HG03442 (cell line): ENCODE data around the gene CCDC88B.
"Not testable (repeated sequence)": the region's sequence is repeated elsewhere in the genome, so short reads cannot be mapped to it uniquely, and the experiment has no call there.

Experiments
- ATAC-seq: cut with Tn5 transposase; IDR thresholded peaks from one replicate; pipeline ENCODE4 v1.9.1; 2021; ENCODE audit warnings: mild to moderate bottlenecking, moderate library complexity; ENCODE audit not compliant: unreplicated experiment

CCDC88B gene

DNA sequence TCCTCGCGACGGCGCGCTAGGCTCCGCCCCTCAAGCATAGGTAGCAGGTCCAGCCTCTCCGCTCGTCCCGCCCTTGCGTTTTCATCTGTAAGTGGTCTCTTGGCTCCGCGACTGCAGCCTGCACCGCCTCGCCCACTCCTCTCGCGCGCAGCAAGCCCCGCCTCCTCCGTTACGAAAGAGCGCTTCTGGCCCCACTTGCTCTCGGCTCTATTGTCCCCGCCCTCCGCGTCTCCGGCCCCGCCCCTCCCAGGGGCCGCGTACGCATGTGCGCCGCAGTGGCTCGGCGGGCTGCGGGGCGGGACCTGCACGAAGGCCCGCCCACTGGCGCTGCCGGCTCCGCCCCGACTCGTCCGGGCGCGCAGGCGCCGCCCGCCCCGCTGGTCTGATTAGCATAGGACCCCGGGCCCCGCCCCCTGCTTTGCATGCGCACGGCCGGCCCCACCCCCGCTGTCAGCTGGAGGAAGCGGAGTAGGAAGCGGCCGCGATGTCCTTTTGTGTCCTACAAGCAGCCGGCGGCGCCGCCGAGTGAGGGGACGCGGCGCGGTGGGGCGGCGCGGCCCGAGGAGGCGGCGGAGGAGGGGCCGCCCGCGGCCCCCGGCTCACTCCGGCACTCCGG, 34.8 kb upstream of the CCDC88B start, which contains the start of gene ESRRA:
ESRRA (plus strand) TSS at position 450 of the 616 bp plus-strand sequence. CDS start 1,656 bp downstream, outside the sequence.
- peak; percentile 62 for ATAC-seq

DNA sequence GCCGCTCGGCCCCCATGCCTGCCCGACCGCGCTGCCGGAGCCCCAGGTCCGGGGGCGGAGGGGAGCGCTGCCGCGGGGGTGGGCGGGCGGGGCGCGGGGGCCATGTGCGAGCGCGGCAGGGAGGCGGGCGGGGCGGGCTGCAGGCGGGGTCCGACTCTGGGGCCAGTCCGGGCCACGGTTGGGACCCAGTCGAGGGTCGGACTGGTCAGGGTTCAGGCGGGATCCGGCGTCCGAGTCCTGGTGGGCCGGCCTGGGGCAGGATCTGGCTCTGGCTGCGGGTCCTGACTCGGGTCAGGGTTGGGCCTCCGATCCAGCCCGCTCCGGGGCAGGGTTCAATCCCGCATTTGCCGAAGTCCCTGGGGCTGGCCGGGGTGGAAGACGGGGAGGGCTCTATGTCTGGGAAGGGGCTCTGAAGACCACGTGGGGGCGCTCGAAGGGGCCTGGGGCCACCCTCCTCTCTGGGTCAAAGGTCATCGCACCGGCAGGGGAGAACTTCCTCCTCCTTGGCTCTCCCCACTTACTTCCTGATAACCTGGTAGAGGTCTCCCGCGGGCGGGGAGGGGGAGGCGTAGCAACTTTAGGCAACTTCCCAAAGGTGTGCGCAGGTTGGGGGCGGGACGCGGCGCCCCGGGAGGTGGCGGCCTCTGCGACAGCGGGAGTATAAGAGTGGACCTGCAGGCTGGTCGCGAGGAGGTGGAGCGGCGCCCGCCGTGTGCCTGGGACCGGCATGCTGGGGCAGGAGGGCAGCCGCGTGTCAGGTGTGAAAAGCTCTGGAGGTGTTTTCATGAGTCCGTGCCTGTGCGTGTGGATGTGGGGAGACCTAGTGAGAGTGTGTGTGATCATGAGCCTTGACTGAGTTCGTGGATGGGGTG, 34.1 kb upstream of the CCDC88B start:
- ATAC-seq, result peak; percentile 23

DNA sequence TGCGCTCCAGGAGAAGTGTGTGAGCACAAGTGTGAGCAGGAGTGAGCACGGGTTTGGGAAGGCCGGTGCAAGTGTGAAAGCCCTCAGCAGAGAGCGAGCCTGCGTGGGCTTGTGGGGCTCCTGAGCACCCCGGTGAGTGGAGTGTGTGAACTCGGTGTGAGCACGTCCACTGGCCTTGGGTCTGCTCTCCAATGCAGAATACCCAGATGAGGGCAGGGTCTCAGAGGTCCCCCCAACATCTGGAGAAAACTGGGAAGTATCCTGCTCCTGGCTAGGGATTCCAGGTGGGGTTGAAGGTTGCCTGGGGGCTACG, 33.5 kb upstream of the CCDC88B start:
- ATAC-seq, result no peak

DNA sequence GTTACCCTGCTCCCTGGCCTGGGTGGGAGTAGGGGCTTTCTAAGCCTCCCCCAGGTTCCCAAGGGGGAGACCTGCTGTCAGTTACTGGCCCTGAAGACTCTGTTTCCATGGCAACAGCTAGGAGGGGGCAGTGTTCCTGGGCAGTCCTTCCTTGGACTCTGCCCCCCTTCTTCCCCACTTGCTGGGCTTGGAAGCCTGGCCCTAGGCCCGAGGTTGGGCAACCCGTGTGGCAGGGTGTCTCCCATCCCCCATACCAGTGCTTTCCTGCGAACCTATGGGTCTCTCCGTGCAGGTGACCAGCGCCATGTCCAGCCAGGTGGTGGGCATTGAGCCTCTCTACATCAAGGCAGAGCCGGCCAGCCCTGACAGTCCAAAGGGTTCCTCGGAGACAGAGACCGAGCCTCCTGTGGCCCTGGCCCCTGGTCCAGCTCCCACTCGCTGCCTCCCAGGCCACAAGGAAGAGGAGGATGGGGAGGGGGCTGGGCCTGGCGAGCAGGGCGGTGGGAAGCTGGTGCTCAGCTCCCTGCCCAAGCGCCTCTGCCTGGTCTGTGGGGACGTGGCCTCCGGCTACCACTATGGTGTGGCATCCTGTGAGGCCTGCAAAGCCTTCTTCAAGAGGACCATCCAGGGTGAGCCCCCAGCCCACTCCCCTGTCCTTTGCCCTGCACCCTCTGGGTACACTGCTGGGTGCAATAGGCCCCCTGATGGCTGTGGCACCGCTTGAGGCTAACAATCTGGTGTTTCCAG, 33.0 kb upstream of the CCDC88B start:
- no peak for ATAC-seq

DNA sequence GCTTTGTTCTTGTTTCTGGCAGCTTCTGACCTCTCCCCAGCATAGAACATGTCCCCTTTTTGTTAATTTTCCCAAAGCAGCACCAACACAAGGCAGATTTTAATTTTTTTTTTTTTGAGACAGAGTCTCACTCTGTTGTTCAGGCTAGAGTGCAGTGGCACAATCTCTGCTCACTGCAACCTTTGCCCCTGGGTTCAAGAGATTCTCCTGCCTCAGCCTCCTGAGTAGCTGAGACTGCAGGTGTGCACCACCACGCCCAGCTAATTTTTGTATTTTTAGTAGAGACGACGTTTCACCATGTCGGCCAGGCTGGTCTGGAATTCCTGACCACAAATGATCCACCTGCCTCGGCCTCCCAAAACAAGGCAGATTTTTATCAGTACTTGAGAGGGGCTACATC, 32.2 kb upstream of the CCDC88B start:
- not testable (repeated sequence) for ATAC-seq

DNA sequence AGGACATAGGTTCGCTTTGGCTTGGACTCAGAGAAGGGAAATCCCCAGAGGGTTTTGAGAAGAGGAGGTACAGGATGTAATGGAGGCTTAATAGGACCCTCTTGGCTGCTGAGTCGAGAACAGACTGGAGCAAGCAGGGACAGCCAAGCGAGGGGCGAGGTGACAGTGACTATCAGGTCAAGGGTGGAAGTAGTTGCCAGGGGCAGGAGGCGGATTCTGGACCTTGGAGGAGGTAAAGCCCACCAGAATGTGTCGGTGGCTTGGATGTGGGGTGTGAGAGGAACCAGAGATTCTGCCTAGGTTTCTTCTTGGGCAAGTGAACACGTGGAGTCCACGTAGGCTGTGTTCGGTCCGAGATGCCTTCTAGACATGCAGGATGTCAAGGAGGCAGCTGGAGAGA, 27.1 kb upstream of the CCDC88B start:
- no peak for ATAC-seq

DNA sequence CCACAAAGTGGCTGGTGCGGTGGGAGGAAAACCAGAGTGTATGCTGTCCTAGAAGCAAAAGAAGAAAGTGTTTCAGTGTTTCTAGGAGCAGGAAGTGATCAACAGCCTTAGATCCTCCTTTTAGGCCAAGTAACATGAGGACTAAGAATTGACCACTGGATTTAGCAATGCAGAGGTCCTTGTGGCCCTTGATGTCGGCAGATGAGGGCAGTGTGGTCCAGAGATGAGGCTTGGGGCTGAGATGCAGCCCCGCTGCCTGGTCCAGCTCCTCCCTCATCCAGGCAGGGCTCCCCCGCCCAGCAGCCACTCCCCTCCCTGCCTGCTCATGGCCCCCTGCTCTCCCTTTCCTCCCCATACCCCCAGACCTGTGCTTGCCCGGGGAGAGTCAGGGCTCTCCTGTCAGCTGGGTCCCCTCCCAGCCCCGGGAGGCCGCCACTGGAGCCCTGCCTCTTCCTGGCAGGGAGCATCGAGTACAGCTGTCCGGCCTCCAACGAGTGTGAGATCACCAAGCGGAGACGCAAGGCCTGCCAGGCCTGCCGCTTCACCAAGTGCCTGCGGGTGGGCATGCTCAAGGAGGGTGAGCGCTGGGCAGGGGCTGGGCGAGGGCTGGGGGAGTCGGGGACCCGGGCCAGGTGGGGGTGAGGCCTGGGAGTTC, 26.4 kb upstream of the CCDC88B start:
- ATAC-seq, result no peak

DNA sequence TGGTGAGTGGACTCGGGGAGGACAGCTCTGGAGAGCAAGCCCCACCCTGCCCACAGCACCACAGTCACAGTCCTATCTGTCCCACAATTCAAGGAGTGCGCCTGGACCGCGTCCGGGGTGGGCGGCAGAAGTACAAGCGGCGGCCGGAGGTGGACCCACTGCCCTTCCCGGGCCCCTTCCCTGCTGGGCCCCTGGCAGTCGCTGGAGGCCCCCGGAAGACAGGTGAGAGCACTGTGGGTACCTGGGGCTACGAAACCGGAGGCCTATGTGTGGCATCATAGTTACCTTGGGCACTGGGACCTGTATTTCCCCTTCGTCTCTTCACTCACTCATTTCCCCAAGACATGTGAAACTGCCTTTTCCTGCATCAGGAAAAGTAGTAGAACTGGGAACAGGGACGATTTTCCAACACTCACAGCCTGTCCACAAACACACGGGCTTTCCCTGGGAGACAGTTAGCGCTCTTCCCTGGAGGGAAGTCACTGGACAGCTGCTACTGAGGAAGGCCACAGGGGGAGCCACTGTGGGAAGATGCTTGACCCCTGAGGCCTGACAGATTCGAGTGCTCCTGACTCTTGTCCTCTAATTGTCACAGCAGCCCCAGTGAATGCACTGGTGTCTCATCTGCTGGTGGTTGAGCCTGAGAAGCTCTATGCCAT, 25.7 kb upstream of the CCDC88B start:
- no peak for ATAC-seq

DNA sequence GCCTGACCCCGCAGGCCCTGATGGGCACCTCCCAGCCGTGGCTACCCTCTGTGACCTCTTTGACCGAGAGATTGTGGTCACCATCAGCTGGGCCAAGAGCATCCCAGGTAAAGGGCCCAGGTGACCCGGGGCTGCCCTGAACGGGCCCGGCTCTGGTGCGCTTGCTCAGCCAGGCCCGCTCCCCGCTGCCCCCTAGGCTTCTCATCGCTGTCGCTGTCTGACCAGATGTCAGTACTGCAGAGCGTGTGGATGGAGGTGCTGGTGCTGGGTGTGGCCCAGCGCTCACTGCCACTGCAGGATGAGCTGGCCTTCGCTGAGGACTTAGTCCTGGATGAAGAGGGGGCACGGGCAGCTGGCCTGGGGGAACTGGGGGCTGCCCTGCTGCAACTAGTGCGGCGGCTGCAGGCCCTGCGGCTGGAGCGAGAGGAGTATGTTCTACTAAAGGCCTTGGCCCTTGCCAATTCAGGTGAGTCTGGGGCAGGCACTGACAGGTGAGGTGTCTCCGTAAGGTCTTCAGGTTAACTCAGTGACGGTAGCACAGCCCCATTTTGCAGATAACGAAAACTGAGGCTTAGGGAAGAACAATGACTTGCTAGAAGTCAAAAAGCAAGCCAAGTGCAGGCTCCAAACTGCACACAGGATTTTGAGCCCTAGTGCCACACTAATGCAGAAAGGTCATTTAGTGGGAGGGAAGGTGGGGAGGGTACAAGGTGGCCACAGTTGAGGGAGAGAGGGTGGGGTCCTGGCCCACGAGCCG, 25.0 kb upstream of the CCDC88B start:
- no peak for ATAC-seq

DNA sequence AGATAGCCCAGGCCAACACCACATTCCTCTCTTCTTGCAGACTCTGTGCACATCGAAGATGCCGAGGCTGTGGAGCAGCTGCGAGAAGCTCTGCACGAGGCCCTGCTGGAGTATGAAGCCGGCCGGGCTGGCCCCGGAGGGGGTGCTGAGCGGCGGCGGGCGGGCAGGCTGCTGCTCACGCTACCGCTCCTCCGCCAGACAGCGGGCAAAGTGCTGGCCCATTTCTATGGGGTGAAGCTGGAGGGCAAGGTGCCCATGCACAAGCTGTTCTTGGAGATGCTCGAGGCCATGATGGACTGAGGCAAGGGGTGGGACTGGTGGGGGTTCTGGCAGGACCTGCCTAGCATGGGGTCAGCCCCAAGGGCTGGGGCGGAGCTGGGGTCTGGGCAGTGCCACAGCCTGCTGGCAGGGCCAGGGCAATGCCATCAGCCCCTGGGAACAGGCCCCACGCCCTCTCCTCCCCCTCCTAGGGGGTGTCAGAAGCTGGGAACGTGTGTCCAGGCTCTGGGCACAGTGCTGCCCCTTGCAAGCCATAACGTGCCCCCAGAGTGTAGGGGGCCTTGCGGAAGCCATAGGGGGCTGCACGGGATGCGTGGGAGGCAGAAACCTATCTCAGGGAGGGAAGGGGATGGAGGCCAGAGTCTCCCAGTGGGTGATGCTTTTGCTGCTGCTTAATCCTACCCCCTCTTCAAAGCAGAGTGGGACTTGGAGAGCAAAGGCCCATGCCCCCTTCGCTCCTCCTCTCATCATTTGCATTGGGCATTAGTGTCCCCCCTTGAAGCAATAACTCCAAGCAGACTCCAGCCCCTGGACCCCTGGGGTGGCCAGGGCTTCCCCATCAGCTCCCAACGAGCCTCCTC, 24.1 kb upstream of the CCDC88B start:
- ATAC-seq, result not testable (repeated sequence)

DNA sequence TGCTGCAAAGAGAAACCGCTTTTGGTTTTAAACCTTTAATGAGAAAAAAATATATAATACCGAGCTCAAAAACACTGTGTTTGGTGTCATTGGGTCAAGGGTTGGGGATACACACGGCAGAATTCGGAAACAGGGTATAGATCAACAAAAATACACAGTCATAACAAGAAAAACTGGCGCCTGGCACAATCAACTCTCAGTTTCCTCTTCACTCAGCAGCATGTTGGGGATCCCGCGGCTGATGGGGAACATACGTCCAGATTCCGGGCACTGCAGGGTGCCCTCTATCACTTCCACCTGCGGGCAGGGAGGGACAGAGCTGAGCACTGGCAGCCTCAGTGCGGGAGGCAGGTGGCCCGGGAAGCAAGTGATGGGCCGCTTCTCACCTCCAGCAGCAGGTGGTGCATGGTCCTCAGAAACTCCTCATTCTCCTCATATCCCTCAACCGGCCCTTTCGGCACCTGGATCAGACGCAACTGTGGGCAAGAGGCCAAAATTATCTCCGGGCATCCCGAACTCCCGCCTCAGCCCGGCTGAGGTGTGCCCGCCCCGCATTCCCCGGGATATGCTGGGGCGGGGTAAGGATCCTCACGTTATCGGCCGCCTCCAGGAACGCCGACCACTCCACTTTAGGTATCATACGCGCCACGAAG, 23.2 kb upstream of the CCDC88B start:
- peak; percentile 0 for ATAC-seq

DNA sequence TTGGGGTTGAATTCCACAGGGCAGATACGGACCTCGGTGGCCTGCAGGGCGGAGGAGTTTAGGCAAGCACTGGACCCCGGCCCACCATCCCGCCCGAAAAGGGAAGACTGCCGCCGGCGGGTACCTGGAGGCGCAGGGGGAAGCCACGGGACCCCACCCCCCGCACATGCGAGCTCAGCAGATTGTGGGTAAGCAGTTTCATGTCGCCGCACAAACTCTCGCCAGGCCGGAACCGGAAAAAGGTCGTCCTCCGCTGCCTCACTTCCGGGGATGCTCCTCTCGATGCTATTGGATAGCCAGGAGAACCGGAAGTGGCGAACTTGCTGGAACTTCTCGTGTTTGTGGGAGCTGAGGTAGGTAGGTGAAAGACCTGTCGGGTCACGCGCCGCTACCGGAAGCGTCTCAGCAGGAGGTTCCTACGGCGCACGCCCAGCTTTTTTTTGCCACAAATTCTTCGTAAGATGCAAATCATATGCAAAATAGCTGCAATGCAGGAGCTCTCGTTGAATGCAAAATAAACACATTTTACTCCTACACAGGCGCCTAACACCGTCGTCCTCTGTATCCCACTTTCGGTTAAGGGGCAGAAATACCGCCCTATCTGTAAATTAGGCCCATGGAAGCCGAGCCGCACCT, 22.6 kb upstream of the CCDC88B start, which contains the start of gene TRMT112:
TRMT112 (minus strand) TSS at position 235 of the 636 bp plus-strand sequence; CDS start at position 202, 33 bp downstream.
- peak; percentile 59 for ATAC-seq

DNA sequence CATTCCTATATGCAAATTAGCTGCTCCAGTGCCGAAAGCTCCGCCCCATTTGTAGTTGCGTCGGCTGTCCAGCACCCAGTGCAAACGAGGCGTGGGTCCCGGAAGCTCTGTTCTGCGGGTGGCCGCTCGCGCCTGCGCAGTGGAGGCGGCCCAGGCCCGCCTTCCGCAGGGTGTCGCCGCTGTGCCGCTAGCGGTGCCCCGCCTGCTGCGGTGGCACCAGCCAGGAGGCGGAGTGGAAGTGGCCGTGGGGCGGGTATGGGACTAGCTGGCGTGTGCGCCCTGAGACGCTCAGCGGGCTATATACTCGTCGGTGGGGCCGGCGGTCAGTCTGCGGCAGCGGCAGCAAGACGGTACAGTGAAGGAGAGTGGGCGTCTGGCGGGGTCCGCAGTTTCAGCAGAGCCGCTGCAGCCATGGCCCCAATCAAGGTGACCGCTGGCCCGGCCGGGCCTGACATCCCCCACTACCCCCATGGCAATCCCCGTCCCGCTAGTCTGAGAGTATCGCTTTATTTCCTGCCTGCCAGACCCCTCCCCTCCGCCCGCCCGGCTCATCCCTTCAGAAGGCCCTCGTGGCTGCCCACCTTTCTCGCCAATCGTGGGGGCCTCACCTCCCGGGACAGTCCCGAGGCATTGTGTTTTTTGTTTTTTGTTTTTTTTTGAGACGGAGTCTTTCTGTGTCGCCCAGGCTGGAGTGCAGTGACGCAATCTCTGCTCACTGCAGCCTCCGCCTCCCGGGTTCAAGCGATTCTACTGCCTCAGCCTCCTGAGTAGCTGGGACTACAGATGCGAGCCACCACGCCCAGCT, 21.8 kb upstream of the CCDC88B start, which contains the start of gene PRDX5:
PRDX5 (plus strand) TSS at position 161 of the 805 bp plus-strand sequence; CDS start at position 256, 95 bp downstream.
- peak; percentile 69 for ATAC-seq

DNA sequence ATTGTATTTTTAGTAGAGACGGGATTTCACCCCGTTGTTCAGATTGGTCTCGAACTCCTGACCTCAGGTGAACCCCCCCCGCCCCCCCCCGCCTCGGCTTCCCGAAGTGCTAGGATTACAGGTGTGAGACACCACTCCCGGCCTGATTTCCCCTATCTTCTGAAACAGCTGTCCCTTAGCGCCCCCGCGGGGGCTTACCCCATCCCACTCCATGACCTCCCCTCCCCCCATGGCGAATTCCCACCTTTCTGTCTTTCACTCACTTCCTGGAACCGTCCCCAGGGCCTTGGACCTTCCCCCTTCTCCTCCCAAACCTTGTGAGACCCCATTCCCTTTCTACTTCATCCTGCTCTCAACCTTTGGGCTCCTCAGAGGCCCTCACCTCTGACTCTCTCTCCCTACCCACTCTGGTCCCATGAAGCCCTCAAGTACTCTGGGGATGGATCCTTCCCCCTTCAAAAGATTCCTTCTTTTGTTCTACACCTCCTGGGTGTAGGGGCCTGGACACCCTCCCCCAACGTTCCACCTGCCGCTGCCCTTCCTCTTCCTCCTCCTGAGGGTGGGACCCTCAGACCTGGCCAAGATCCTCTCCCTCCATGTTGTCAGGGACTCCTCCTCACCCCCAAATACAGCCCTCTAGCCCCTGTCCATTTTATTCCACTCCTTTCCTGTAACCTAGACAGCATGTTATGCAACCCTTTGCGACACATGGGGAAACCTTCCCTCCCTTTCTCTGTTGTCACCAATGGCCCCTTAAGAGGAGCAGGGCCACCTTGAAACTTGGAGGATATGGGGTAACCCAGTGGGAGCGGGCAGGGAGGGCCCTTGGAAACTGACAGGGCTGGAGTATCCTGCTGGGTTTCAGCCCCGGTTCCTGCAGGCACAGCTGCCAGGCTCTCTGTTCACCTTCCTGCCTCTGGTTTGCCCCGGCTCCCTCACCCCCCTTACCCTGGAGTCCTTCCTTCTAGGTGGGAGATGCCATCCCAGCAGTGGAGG, 20.9 kb upstream of the CCDC88B start:
- no peak for ATAC-seq

DNA sequence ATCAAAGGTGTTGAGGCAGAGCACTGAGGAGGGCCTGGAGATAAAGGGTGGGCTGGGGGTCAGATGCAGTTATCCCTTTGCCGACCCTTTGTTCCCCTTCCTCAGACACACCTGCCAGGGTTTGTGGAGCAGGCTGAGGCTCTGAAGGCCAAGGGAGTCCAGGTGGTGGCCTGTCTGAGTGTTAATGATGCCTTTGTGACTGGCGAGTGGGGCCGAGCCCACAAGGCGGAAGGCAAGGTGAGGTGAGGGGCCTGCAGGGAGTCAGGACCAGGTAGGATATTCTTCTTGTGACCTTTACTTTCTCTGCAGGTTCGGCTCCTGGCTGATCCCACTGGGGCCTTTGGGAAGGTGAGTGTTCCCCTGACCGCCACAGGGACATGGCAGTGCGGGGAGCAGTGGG, 19.4 kb upstream of the CCDC88B start:
- ATAC-seq, result no peak

DNA sequence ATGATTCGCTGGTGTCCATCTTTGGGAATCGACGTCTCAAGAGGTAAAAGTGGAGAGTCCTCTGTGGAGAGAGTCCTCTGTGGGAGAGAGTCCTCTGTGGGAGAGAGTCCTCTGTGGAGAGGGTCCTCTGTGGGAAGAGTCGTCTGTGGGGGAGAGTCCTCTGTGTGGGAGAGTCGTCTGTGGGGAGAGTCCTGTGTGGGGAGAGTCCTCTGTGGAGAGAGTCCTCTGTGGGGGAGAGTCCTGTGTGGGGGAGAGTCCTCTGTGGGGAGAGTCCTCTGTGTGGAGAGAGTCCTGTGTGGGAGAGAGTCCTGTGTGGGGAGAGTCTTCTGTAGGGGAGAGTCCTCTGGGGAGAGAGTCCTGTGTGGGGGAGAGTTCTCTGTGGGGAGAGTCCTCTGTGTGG, 19.0 kb upstream of the CCDC88B start:
- ATAC-seq, result no peak
